Measurements from ENCODE around the gene PAK5.

DNA sequence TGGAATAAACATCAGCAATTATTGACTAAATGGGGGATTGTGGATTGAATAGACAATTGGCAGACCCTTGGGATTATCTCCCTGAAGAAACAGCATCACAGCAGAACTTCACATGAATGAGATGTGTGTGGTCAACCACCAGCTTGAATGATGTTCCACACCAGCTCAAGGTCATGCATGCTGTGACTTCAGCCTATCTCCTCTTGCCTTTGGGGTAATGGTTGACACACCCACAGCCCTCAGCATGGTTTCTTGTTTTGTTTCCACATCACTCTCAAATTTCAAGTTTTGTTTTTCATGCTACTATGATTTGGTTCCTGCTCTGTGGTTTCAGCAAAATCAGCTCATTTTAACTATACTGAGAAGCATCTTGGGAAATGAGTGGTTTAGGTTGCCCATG, 94.3 kb downstream of the PAK5 start:
- TF ChIP-seq, protein P1, sequence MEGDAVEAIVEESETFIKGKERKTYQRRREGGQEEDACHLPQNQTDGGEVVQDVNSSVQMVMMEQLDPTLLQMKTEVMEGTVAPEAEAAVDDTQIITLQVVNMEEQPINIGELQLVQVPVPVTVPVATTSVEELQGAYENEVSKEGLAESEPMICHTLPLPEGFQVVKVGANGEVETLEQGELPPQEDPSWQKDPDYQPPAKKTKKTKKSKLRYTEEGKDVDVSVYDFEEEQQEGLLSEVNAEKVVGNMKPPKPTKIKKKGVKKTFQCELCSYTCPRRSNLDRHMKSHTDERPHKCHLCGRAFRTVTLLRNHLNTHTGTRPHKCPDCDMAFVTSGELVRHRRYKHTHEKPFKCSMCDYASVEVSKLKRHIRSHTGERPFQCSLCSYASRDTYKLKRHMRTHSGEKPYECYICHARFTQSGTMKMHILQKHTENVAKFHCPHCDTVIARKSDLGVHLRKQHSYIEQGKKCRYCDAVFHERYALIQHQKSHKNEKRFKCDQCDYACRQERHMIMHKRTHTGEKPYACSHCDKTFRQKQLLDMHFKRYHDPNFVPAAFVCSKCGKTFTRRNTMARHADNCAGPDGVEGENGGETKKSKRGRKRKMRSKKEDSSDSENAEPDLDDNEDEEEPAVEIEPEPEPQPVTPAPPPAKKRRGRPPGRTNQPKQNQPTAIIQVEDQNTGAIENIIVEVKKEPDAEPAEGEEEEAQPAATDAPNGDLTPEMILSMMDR (IDR thresholded peaks at IDR 0.05): no peak
- no peak for TF ChIP-seq POLR2A (IDR thresholded peaks at IDR 0.05)

Data from esophagus squamous epithelium (tissue), 4 donors.